ENCODE data around the gene HMOX2. TPM values are rescaled to one million over a fixed set of nuclear protein-coding genes. Genes with fewer than 3 reads are reported as not detected.

Gene HMOX2
- total RNA-seq, 4 donors from 2014 or later, result 21.7 to 30.0 (median 28.4) TPM

DNA sequence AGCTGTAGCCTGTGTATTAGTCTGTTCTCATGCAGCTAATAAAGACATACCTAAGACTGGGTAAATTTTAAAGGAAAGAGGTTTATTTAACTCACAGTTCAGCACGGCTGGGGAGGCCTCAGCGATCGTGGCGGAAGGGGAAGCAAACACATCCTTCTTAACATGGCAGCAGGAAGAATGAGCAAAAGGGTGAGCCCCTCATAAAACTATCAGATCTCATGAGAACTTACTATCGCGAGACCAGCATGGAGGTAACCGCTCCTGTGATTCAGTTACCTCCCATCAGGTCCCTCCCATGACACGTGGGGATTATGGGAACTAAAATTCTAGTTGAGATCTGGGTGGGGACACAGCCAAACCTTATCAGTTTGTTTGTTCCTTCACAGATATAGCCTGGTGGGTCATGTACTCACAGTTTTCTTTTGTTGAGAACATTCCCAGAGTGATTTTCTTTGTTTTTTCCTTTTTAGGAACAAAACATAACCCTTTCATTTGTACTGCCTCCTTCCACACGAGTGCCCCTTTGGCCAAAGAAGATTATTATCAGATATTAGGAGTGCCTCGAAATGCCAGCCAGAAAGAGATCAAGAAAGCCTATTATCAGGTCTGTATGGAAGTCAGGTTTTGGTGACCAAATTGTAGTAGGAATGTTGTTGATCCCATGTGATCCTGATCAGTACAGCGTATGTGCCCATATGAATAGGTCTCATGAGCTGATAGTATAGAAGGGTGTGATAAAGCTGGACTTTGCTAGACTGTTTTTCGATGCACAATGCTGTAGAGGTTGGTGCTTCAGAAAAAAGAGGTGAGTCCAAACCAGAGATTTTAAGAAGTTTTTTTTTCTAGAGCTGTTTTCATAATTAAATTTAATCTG, 42.0 kb upstream of the HMOX2 start:
- intact Hi-C loops (cut with DNase I; ENCODE audit: low total_unique reads) (no loop called here), in situ Hi-C loops (cut with MboI; ENCODE audit: low sequenced_read_pairs in 4 of 4) (no loop called here)
- no peak for DNase-seq

DNA sequence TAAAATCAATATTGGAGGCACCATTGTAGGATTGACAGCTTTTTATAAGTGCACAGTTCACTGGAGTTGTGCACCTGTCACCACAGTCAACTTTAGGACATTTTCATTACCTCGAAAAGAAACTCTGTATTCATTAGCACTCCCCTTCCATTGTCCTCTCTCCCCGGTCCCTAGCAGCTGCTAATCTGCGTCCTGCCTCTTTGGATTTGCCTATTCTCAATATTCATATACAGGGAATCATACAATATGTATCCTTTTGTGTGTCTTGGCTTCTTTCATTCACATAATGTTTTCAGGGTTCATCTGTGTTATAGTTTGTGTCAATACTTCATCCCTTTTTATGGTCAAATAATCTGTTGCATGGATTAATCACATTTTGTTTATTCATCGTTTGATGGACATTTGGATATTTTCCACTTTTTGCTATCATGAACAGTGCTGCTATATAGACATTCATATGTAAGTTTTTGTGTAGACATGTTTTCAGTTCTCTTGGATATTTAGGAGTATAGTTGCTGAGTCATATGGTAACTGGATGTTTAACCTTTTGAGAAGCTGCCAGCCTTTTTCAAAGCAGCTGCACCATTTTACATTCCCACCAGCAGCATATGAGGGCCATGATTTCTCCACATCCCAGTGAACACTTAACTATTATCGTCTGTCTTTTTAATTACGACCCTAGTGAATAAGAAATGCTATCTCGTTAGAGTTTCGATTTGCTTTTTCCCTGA, 40.7 kb upstream of the HMOX2 start:
- no peaks in the 10 kb centered on the region for H3K4me1 ChIP-seq
- no peaks in the 10 kb centered on the region for H3K9me3 ChIP-seq
- intact Hi-C loops (cut with DNase I; ENCODE audit: low total_unique reads) (no loop called here), in situ Hi-C loops (cut with MboI; ENCODE audit: low sequenced_read_pairs in 4 of 4) (no loop called here)
- no peak for DNase-seq
- no peak for ATAC-seq
- TF ChIP-seq POLR2A (IDR thresholded peaks at IDR 0.05), result no peak
- TF ChIP-seq, protein P1, sequence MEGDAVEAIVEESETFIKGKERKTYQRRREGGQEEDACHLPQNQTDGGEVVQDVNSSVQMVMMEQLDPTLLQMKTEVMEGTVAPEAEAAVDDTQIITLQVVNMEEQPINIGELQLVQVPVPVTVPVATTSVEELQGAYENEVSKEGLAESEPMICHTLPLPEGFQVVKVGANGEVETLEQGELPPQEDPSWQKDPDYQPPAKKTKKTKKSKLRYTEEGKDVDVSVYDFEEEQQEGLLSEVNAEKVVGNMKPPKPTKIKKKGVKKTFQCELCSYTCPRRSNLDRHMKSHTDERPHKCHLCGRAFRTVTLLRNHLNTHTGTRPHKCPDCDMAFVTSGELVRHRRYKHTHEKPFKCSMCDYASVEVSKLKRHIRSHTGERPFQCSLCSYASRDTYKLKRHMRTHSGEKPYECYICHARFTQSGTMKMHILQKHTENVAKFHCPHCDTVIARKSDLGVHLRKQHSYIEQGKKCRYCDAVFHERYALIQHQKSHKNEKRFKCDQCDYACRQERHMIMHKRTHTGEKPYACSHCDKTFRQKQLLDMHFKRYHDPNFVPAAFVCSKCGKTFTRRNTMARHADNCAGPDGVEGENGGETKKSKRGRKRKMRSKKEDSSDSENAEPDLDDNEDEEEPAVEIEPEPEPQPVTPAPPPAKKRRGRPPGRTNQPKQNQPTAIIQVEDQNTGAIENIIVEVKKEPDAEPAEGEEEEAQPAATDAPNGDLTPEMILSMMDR (IDR thresholded peaks at IDR 0.05 in 4 of 5, conservative IDR thresholded peaks at IDR 0.05 in 1 of 5), result no peak
- H3K27ac ChIP-seq, result no peak overlapping the region
- no peaks in the 10 kb centered on the region for H3K27me3 ChIP-seq
- H3K36me3 ChIP-seq, result peaks cover 0 to 65% of the 10 kb centered on the region in 2 donors
- no peak overlapping the region for H3K4me3 ChIP-seq

More for the DNA sequence above, 42.0 kb upstream of the HMOX2 start:
- Histone ChIP-seq H3K36me3 (peaks cover 0 to 57% of the 10 kb centered on the region in 2 donors), H3K4me3 (no peak overlapping the region), H3K27me3 (no peaks in the 10 kb centered on the region), H3K27ac (no peak overlapping the region), H3K4me1 (no peaks in the 10 kb centered on the region), H3K9me3 (no peaks in the 10 kb centered on the region)
- TF ChIP-seq, protein P1 (IDR thresholded peaks at IDR 0.05 in 4 of 5, conservative IDR thresholded peaks at IDR 0.05 in 1 of 5), result no peak
- no peak for ATAC-seq

DNA sequence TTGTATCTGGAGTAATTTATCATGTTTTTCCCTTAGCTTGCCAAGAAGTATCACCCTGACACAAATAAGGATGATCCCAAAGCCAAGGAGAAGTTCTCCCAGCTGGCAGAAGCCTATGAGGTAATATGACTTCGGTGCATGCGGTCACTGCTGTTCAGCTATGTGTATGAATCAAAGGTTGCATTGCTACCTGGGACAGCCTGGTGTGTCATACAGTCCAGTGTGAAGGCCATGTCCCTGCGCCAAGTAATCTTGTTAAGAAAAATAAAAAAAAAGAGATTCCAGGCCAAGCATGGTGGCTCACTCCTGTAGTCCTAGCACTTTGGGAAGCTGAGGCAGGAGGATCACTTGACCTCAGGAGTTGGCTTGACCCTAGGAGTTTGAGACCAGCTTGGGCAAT, 38.8 kb upstream of the HMOX2 start:
- DNase-seq (no peak), ATAC-seq (no peak)
- in situ Hi-C loops (cut with MboI; ENCODE audit: low sequenced_read_pairs in 4 of 4) (no loop called here), intact Hi-C loops (cut with DNase I; ENCODE audit: low total_unique reads) (no loop called here)
- no peaks in the 10 kb centered on the region for H3K9me3 ChIP-seq
- peaks cover 0 to 75% of the 10 kb centered on the region in 2 donors for H3K36me3 ChIP-seq
- no peaks in the 10 kb centered on the region for H3K27me3 ChIP-seq
- no peaks in the 10 kb centered on the region for H3K4me1 ChIP-seq
- no peak for TF ChIP-seq POLR2A (IDR thresholded peaks at IDR 0.05)
- TF ChIP-seq, protein P1 (IDR thresholded peaks at IDR 0.05 in 4 of 5, conservative IDR thresholded peaks at IDR 0.05 in 1 of 5), result no peak
- H3K4me3 ChIP-seq, result no peak overlapping the region
- H3K27ac ChIP-seq, result no peak overlapping the region

DNA sequence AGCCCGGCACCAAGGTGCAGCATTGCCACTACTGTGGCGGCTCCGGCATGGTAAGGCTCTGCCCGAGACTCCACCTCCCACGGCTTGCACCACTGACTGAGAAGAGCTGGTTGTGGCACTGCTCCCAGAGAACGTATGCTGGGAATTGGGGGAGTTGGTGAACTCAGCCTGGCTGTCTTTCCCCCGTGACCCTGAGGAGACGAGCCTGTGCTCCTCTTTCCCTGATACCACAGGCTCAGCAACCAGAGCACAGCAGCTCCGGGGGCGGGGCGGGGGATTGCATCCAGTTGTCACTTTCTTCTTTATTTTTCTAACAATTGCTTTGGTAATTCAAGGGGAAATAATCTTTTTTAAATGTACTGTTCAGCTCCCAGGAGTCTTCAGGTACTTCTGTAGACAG, 33.8 kb upstream of the HMOX2 start:
- ATAC-seq, result no peak
- Histone ChIP-seq H3K4me1 (no peaks in the 10 kb centered on the region), H3K27me3 (no peaks in the 10 kb centered on the region), H3K27ac (no peak overlapping the region), H3K9me3 (no peaks in the 10 kb centered on the region), H3K4me3 (no peak overlapping the region), H3K36me3 (peaks cover 0 to 99% of the 10 kb centered on the region in 2 donors)
- no peak for DNase-seq
- TF ChIP-seq, protein P1 (IDR thresholded peaks at IDR 0.05 in 4 of 5, conservative IDR thresholded peaks at IDR 0.05 in 1 of 5), result no peak
- TF ChIP-seq POLR2A (IDR thresholded peaks at IDR 0.05), result no peak
- intact Hi-C loops (cut with DNase I; ENCODE audit: low total_unique reads), result no loop called here
- in situ Hi-C loops (cut with MboI; ENCODE audit: low sequenced_read_pairs in 4 of 4), result no loop called here
